Lower leg skin (tissue), 4 donors: ENCODE results near the gene THADA. TPM values are rescaled to one million over a fixed set of nuclear protein-coding genes. Genes with fewer than 3 reads are reported as not detected.

ENCODE experiments used
- DNase-seq, 2 donors: peaks; one replicate each; pipeline ENCODE4 v3.0.0-alpha.2; 2019; ENCODE audit warnings: low spot score in 2 of 2
- H3K4me3 ChIP-seq: fragments of 200-600 bp; sonication (generic); 2 replicates; pipeline ENCODE4 v1.5.1; 2017; ENCODE audit warnings: mild to moderate bottlenecking, low read depth; ENCODE audit not compliant: poor library complexity, severe bottlenecking
- CTCF ChIP-seq, 3 donors: fragments of 450-650 bp; IDR thresholded peaks; one replicate each; pipeline ENCODE4 v1.5.1; 2016; ENCODE audit warnings: antibody characterized with exemption in 3 of 3, mild to moderate bottlenecking in 3 of 3, moderate library complexity in 2 of 3
- POLR2A ChIP-seq, 2 donors: fragments of 450-650 bp; IDR thresholded peaks; one replicate each; pipeline ENCODE4 v1.6.1; 2016 to 2017; ENCODE audit warnings: antibody characterized with exemption in 2 of 2, mild to moderate bottlenecking in 1 of 2, moderate library complexity in 1 of 2
- WGBS, 2 donors: methylation state at CpG; one replicate each; pipeline ENCODE4 v1.1.5; 2018; 5-methylcytosine and 5-hydroxymethylcytosine counted together
- intact Hi-C: fragments of 100-400 bp; cut with DNase I; formaldehyde crosslinking; loops from one replicate; pipeline ENCODE4 v1.15.0; 2023; ENCODE audit warnings: low total_unique reads
- total RNA-seq, 4 donors: library from RNA; depleted of rRNA; stranded (reverse); fragments of >200 nt; gene quantifications; one replicate each; pipeline ENCODE4 v1.1.0, GENCODE V29; 2016

THADA gene
- total RNA-seq, 4 donors from 2014 or later: 19.5 to 26.4 (median 22.2) TPM

GRCh38 chr2:43410055-43410604 is 185.7 kb downstream of the THADA start:
- TF ChIP-seq POLR2A (IDR thresholded peaks at IDR 0.05) (no peak), CTCF (IDR thresholded peaks at IDR 0.05) (no peak)
- intact Hi-C loops: no loop called here
- no peak overlapping the region for H3K4me3 ChIP-seq
- no peak for DNase-seq
- 88 to 93% methylated on average over 6 of the region's 6 CpGs for WGBS, 2 donors

GRCh38 chr2:43408407-43409160 is 187.3 kb downstream of the THADA start:
- TF ChIP-seq CTCF (IDR thresholded peaks at IDR 0.05) (no peak), POLR2A (IDR thresholded peaks at IDR 0.05) (no peak)
- WGBS, 2 donors: 46 to 60% methylated on average over 2 of the region's 2 CpGs
- H3K4me3 ChIP-seq: no peak overlapping the region
- intact Hi-C loops: no loop called here
- DNase-seq: no peak

GRCh38 chr2:43407935-43408334 is 187.9 kb downstream of the THADA start:
- no peak overlapping the region for H3K4me3 ChIP-seq
- WGBS, 2 donors: 45 to 80% methylated on average over 2 of the region's 2 CpGs
- intact Hi-C loops: no loop called here
- no peak for DNase-seq
- TF ChIP-seq CTCF (IDR thresholded peaks at IDR 0.05) (no peak), POLR2A (IDR thresholded peaks at IDR 0.05) (no peak)

GRCh38 chr2:43406651-43407279 is 189.1 kb downstream of the THADA start:
- TF ChIP-seq CTCF (IDR thresholded peaks at IDR 0.05) (no peak), POLR2A (IDR thresholded peaks at IDR 0.05) (no peak)

GRCh38 chr2:43405829-43406228 is 190.0 kb downstream of the THADA start:
- intact Hi-C loops: no loop called here
- H3K4me3 ChIP-seq: no peak overlapping the region
- TF ChIP-seq POLR2A (IDR thresholded peaks at IDR 0.05): no peak
- TF ChIP-seq CTCF (IDR thresholded peaks at IDR 0.05): no peak
- no peak for DNase-seq
- WGBS, 2 donors: 78 to 95% methylated on average over 1 of the region's 1 CpG

More at GRCh38 chr2:43406651-43407279, 189.1 kb downstream of the THADA start:
- 41 to 51% methylated on average over 6 of the region's 6 CpGs for WGBS, 2 donors
- DNase-seq: no peak
- intact Hi-C loops: no loop called here
- H3K4me3 ChIP-seq: no peak overlapping the region
